Ovary (tissue), 3 donors: ENCODE results near the gene SYT9.

ENCODE experiments used
- EP300 ChIP-seq: sonication (generic); formaldehyde crosslinking; IDR thresholded peaks from one replicate; pipeline ENCODE4 v1.6.1; 2017; ENCODE audit warnings: antibody characterized with exemption
- POLR2A ChIP-seq: fragments of 450-650 bp; IDR thresholded peaks from one replicate; pipeline ENCODE4 v1.6.1; 2017; ENCODE audit warnings: antibody characterized with exemption, mild to moderate bottlenecking, moderate library complexity
- TF ChIP-seq, protein P1 (sequence below), 3 donors: fragments of 450-650 bp in 2 of 3; fragments of 200-600 bp in 1 of 3; IDR thresholded peaks; one replicate each; pipeline versions ENCODE4 v1.5.1 to v1.8.0; 2016 to 2022; ENCODE audit warnings: antibody characterized with exemption in 3 of 3, mild to moderate bottlenecking in 1 of 3
- donor health status: DM: no; HTN: no; CAD: no.

DNA sequence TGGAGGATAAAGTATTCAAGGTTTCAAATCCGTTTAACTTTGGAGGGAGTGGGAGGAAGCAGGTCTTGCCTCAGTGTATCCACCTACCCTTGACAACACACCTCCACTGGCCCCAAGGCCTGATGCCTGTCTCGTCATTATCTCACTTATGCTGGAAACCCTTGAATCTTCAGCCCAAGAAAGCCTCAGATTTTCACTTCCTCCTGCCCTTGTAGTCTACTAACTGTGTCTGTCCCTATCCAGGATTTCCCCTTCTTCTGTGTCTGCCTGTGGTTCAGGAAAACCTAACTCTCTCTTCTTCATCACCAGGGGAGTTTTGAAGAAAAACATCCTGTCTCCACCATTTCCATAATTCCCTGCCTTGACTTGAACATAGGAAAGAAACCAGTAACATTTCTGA, 56.1 kb downstream of the SYT9 start:
- TF ChIP-seq, protein P1, sequence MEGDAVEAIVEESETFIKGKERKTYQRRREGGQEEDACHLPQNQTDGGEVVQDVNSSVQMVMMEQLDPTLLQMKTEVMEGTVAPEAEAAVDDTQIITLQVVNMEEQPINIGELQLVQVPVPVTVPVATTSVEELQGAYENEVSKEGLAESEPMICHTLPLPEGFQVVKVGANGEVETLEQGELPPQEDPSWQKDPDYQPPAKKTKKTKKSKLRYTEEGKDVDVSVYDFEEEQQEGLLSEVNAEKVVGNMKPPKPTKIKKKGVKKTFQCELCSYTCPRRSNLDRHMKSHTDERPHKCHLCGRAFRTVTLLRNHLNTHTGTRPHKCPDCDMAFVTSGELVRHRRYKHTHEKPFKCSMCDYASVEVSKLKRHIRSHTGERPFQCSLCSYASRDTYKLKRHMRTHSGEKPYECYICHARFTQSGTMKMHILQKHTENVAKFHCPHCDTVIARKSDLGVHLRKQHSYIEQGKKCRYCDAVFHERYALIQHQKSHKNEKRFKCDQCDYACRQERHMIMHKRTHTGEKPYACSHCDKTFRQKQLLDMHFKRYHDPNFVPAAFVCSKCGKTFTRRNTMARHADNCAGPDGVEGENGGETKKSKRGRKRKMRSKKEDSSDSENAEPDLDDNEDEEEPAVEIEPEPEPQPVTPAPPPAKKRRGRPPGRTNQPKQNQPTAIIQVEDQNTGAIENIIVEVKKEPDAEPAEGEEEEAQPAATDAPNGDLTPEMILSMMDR (IDR thresholded peaks at IDR 0.05) = no peak
- TF ChIP-seq POLR2A = no peak
- no peak for TF ChIP-seq EP300
